Activated B cell treated with CpG ODN at 0.5 μM for 24 hours (primary cell): ENCODE measurements around the gene PAQR4. TPM values are rescaled to one million over a fixed set of nuclear protein-coding genes. Genes with fewer than 3 reads are reported as not detected.

Experiments
- ATAC-seq: fragments of 200-7000 bp; cut with Tn5 transposase; one replicate; pipeline ENCODE4 v1.10.0; 2021; ENCODE audit warnings: low read depth, mild to moderate bottlenecking, moderate library complexity
- CTCF ChIA-PET: fragments of 350-600 bp; sonication (Branson Sonifier 250); formaldehyde crosslinking; loops from one replicate; lab custom pipeline; 2021; ENCODE audit warnings: antibody characterized with exemption; lab: Charles Lee
- POLR2A ChIA-PET: fragments of 350-600 bp; sonication (Branson Sonifier 250); formaldehyde crosslinking; loops from one replicate; lab custom pipeline; 2021; ENCODE audit warnings: antibody characterized with exemption; lab: Charles Lee
- DNase-seq: peaks from one replicate; pipeline ENCODE4 v3.0.0; 2022
- H3K27ac Mint-ChIP-seq: one replicate; pipeline ENCODE4 v1.8.0; 2020; ENCODE audit warnings: mixed read lengths
- H3K27me3 Mint-ChIP-seq: one replicate; pipeline ENCODE4 v1.8.0; 2021; ENCODE audit warnings: mixed read lengths
- H3K36me3 Mint-ChIP-seq: one replicate; pipeline ENCODE4 v1.8.0; 2021; ENCODE audit warnings: low read depth, mixed read lengths
- H3K4me1 Mint-ChIP-seq: one replicate; pipeline ENCODE4 v1.8.0; 2021; ENCODE audit warnings: mixed read lengths
- H3K4me3 Mint-ChIP-seq: one replicate; pipeline ENCODE4 v1.8.0; 2020; ENCODE audit warnings: mild to moderate bottlenecking, mixed read lengths
- H3K9me3 Mint-ChIP-seq: one replicate; pipeline ENCODE4 v1.8.0; 2020; ENCODE audit warnings: mixed read lengths
- intact Hi-C: fragments of 100-400 bp; cut with micrococcal nuclease; formaldehyde crosslinking; loops from one replicate; pipeline ENCODE4 v1.15.1; 2024
- total RNA-seq: library from RNA; stranded (reverse); gene quantifications from 2 replicates; pipeline ENCODE4 v1.2.3, GENCODE V29; 2022
- TF ChIP-seq, protein P1 (sequence below): fragments of 200-600 bp; IDR thresholded peaks from one replicate; pipeline ENCODE4 v1.8.0; 2022; ENCODE audit warnings: antibody characterized with exemption, mild to moderate bottlenecking

Gene PAQR4
- total RNA-seq, 1 donor from 2014 or later, result 2.7 TPM

DNA sequence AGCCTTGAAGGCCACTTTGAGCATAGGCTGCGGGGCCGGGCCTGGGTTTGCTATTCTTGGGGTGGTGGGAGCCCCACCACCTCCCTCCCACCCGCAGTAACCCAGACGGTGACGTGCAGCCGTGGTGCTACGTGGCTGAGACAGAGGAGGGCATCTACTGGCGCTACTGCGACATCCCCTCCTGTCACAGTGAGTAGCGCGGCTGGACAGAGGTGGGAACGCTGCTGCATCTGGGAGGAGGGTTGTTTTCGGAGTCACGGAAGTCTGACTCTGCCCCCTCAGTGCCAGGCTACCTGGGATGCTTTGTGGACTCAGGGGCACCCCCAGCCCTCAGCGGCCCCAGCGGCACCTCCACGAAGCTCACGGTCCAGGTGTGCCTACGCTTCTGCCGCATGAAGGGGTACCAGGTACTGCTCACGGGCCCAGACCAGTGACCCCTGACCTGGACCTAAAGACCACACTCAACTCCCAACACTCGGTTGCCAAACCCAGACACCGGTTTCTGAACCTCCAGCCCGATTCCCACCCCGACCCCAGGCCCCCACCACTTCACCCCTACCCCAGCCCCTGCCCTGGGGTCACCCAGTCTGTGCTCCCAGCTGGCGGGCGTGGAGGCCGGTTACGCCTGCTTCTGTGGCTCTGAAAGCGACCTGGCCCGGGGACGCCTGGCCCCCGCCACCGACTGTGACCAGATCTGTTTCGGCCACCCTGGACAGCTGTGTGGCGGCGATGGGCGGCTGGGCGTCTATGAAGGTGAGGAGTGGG lies 2.9 kb upstream of the PAQR4 start:
- ChIA-PET CTCF (interaction anchor here (1.3 kb wide), 1 partner anchor 62 kb away, joined by 5 read pairs; no protein-coding TSS in a partner anchor), POLR2A (interaction anchor here (0.7 kb wide), 1 partner anchor 14 kb away, joined by 4 read pairs; no protein-coding TSS in a partner anchor)
- Mint-ChIP-seq H3K36me3 (no peaks in the 10 kb centered on the region), H3K9me3 (no peaks in the 10 kb centered on the region), H3K4me1 (peaks cover 40% of the 10 kb centered on the region), H3K27me3 (peaks cover 13% of the 10 kb centered on the region), H3K4me3 (no peak overlapping the region), H3K27ac (no peak overlapping the region)
- intact Hi-C loops, result no loop called here
- ATAC-seq, result no peak
- TF ChIP-seq, protein P1, sequence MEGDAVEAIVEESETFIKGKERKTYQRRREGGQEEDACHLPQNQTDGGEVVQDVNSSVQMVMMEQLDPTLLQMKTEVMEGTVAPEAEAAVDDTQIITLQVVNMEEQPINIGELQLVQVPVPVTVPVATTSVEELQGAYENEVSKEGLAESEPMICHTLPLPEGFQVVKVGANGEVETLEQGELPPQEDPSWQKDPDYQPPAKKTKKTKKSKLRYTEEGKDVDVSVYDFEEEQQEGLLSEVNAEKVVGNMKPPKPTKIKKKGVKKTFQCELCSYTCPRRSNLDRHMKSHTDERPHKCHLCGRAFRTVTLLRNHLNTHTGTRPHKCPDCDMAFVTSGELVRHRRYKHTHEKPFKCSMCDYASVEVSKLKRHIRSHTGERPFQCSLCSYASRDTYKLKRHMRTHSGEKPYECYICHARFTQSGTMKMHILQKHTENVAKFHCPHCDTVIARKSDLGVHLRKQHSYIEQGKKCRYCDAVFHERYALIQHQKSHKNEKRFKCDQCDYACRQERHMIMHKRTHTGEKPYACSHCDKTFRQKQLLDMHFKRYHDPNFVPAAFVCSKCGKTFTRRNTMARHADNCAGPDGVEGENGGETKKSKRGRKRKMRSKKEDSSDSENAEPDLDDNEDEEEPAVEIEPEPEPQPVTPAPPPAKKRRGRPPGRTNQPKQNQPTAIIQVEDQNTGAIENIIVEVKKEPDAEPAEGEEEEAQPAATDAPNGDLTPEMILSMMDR, result no peak
- no peak for DNase-seq

DNA sequence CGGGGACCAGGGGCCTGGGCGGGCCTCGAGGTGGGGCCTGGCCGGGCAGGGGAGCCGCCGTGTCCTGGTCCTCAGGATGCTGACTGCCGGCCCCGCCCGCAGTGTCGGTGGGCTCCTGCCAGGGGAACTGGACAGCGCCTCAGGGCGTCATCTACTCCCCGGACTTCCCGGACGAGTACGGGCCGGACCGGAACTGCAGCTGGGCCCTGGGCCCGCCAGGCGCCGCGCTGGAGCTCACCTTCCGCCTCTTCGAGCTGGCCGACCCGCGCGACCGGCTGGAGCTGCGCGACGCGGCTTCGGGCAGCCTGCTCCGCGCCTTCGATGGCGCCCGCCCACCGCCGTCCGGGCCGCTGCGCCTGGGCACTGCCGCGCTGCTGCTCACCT lies 2.3 kb upstream of the PAQR4 start:
- no peaks in the 10 kb centered on the region for H3K9me3 Mint-ChIP-seq
- no peak overlapping the region for H3K4me3 Mint-ChIP-seq
- CTCF ChIA-PET, result interaction anchor here (1.1 to 1.3 kb wide), 2 partner anchors 61 to 84 kb away, joined by 3 to 5 read pairs; partner anchors contain the start of gene FLYWCH2
- TF ChIP-seq, protein P1, result no peak
- intact Hi-C loops, result no loop called here
- ATAC-seq (no peak), DNase-seq (no peak)
- peaks cover 11% of the 10 kb centered on the region for H3K27me3 Mint-ChIP-seq
- H3K4me1 Mint-ChIP-seq, result peaks cover 38% of the 10 kb centered on the region
- H3K36me3 Mint-ChIP-seq, result no peaks in the 10 kb centered on the region
- POLR2A ChIA-PET, result interaction anchor here (0.7 to 1.8 kb wide), 2 partner anchors 13 to 14 kb away, joined by 4 to 10 read pairs; partner anchors contain the start of gene PKMYT1
- no peak overlapping the region for H3K27ac Mint-ChIP-seq

DNA sequence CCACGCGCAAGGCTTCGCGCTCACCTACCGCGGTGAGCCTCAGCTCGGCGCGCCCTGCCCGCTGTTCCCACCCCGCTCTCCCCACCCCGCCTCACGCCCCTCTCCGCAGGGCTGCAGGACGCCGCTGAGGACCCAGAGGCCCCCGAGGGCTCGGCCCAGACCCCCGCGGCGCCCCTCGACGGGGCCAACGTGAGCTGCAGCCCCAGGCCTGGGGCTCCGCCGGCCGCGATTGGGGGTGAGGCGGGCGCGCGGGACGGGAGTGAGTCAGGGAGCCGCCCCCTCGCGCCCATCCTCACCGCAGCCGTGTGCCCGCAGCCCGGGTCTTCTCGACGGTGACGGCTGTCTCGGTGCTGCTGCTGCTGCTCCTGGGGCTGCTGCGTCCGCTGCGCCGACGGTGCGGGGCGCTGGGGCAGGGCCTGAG lies 1.9 kb upstream of the PAQR4 start:
- ChIA-PET POLR2A (interaction anchor here (1.8 kb wide), 1 partner anchor 13 kb away, joined by 10 read pairs; the partner anchor contains the start of gene PKMYT1), CTCF (interaction anchor here (1.1 to 1.3 kb wide), 3 partner anchors 61 to 84 kb away, joined by 3 to 5 read pairs (median 3); partner anchors contain the start of gene FLYWCH2)
- H3K9me3 Mint-ChIP-seq, result no peaks in the 10 kb centered on the region
- H3K27me3 Mint-ChIP-seq, result peaks cover 11% of the 10 kb centered on the region
- TF ChIP-seq, protein P1, result no peak
- ATAC-seq (no peak), DNase-seq (no peak)
- intact Hi-C loops, result no loop called here
- H3K27ac Mint-ChIP-seq, result no peak overlapping the region
- H3K36me3 Mint-ChIP-seq, result no peaks in the 10 kb centered on the region
- H3K4me1 Mint-ChIP-seq, result peaks cover 34% of the 10 kb centered on the region
- no peak overlapping the region for H3K4me3 Mint-ChIP-seq

DNA sequence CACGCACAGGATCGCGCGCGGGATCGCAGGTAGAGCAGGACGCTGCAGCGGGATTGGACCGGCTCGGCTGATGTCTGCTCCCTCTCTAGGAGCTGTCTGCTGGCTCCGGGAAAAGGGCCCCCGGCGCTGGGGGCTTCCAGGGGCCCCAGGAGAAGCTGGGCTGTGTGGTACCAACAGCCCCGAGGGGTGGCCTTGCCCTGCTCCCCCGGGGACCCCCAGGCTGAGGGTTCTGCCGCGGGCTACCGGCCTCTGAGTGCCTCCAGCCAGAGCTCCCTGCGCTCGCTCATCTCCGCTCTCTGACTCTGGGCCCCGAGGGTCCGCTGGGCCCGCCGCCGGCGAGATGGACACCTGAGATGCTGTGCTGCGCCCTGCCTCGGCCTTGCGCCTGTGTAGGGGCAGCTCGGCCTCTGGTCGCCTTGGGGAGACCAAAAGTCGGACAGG lies 1.4 kb upstream of the PAQR4 start:
- Mint-ChIP-seq H3K27me3 (peaks cover 12% of the 10 kb centered on the region), H3K27ac (no peak overlapping the region), H3K4me1 (peaks cover 31% of the 10 kb centered on the region), H3K36me3 (no peaks in the 10 kb centered on the region), H3K9me3 (no peaks in the 10 kb centered on the region), H3K4me3 (no peak overlapping the region)
- DNase-seq, result no peak
- intact Hi-C loops, result loop anchor here (2.0 kb wide), 1 partner anchor 53 kb away; the partner anchor contains the start of gene TNFRSF12A
- TF ChIP-seq, protein P1, result no peak
- ATAC-seq, result no peak
- ChIA-PET POLR2A (interaction anchor here (1.8 kb wide), 1 partner anchor 13 kb away, joined by 10 read pairs; the partner anchor contains the start of gene PKMYT1), CTCF (interaction anchor here (1.1 to 1.3 kb wide), 3 partner anchors 60 to 85 kb away, joined by 3 to 5 read pairs (median 3); partner anchors contain the start of gene FLYWCH2)

DNA sequence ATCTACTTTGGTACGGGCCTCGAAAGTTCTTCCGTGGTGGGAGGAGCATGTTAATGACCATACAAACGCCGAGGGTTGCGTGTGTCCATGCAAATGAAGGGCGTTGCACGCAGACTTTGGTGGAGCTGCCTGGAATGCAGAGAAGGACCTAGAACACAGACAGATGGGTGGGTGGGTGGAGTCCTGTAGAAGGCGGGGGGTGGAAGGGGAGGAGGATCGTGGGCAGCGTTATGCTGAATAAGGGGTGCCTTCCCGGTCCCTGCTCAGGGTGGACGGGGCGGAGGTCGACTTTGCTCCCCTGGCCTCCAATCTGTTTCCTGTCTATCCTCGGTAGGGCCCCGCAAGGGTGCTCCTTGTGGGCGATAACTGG lies 795 bp upstream of the PAQR4 start:
- ATAC-seq, result no peak
- H3K27me3 Mint-ChIP-seq, result peaks cover 12% of the 10 kb centered on the region
- H3K27ac Mint-ChIP-seq, result peak overlapping the region; percentile 18
- TF ChIP-seq, protein P1, result no peak
- H3K36me3 Mint-ChIP-seq, result no peaks in the 10 kb centered on the region
- peaks cover 28% of the 10 kb centered on the region for H3K4me1 Mint-ChIP-seq
- intact Hi-C loops, result loop anchor here (2.0 kb wide), 1 partner anchor 52 kb away; the partner anchor contains the start of gene TNFRSF12A
- ChIA-PET CTCF (interaction anchor here (1.2 kb wide), 1 partner anchor 63 kb away, joined by 3 read pairs; no protein-coding TSS in a partner anchor), POLR2A (interaction anchor here (1.8 kb wide), 1 partner anchor 12 kb away, joined by 10 read pairs; the partner anchor contains the start of gene PKMYT1)
- no peaks in the 10 kb centered on the region for H3K9me3 Mint-ChIP-seq
- H3K4me3 Mint-ChIP-seq, result peak overlapping the region; percentile 77
- no peak for DNase-seq
